Mesendoderm (in vitro differentiated cells): Measurements from ENCODE around the gene SPTBN5.

Experiments
- DNase-seq: peaks from one replicate; pipeline ENCODE4 v3.0.0; 2013
- H2AK5ac ChIP-seq: 2 replicates; pipeline ENCODE4 v1.6.1; 2013; ENCODE audit warnings: low read length, inconsistent platforms
- H2BK120ac ChIP-seq: 2 replicates; pipeline ENCODE4 v1.6.1; 2013; ENCODE audit warnings: low read depth, mild to moderate bottlenecking, low read length, moderate library complexity, mixed read lengths
- H2BK15ac ChIP-seq: replicated peaks from 2 replicates; pipeline ENCODE4 v1.6.1; 2013; ENCODE audit warnings: low read depth, mild to moderate bottlenecking, moderate library complexity
- H2BK5ac ChIP-seq: 2 replicates; pipeline ENCODE4 v1.6.1; 2013; ENCODE audit warnings: low read length, inconsistent platforms
- H3K18ac ChIP-seq: 2 replicates; pipeline ENCODE4 v1.6.1; 2013; ENCODE audit warnings: mild to moderate bottlenecking, low read length, mixed read lengths
- H3K23ac ChIP-seq: one replicate; pipeline ENCODE4 v1.6.1; 2013; ENCODE audit warnings: low read length
- H3K27ac ChIP-seq: 2 replicates; pipeline ENCODE4 v1.5.1; 2013; ENCODE audit warnings: low read depth, mild to moderate bottlenecking, inconsistent platforms, low read length, moderate library complexity
- H3K27me3 ChIP-seq: 2 replicates; pipeline ENCODE4 v1.6.1; 2013; ENCODE audit warnings: low read length, control low read depth, mild to moderate bottlenecking, inconsistent platforms; ENCODE audit not compliant: insufficient read depth, poor library complexity
- H3K36me3 ChIP-seq: 2 replicates; pipeline ENCODE4 v1.6.1; 2013; ENCODE audit warnings: low read length, inconsistent platforms; ENCODE audit not compliant: control insufficient read depth, insufficient read depth
- H3K4ac ChIP-seq: one replicate; pipeline ENCODE4 v1.6.1; 2013; ENCODE audit warnings: low read depth, mild to moderate bottlenecking, low read length, moderate library complexity
- H3K4me1 ChIP-seq: 2 replicates; pipeline ENCODE4 v1.6.1; 2013; ENCODE audit warnings: low read depth, low read length, inconsistent platforms; ENCODE audit not compliant: control insufficient read depth
- H3K4me2 ChIP-seq: 2 replicates; pipeline ENCODE4 v1.6.1; 2013; ENCODE audit warnings: low read length
- H3K4me3 ChIP-seq: 2 replicates; pipeline ENCODE4 v1.5.1; 2013; ENCODE audit warnings: mild to moderate bottlenecking, low read length
- H3K56ac ChIP-seq: one replicate; pipeline ENCODE4 v1.6.1; 2013; ENCODE audit warnings: low read length
- H3K79me1 ChIP-seq: 2 replicates; pipeline ENCODE4 v1.6.1; 2013; ENCODE audit warnings: low read length, inconsistent platforms
- H3K79me2 ChIP-seq: 2 replicates; pipeline ENCODE4 v1.6.1; 2013; ENCODE audit warnings: mild to moderate bottlenecking, low read length; ENCODE audit not compliant: control insufficient read depth, insufficient read depth
- H3K9ac ChIP-seq: 2 replicates; pipeline ENCODE4 v1.6.1; 2013; ENCODE audit warnings: low read length, inconsistent platforms
- H4K5ac ChIP-seq: one replicate; pipeline ENCODE4 v1.6.1; 2013; ENCODE audit warnings: low read length
- H4K8ac ChIP-seq: one replicate; pipeline ENCODE4 v1.6.1; 2013; ENCODE audit warnings: low read depth, mild to moderate bottlenecking, control low read depth, low read length, moderate library complexity
- WGBS: extraction: QIAGEN DNeasy Blood & Tissue Kit; methylation state at CpG from one replicate; pipeline ENCODE4 v1.1.7; 2013; ENCODE audit warnings: low lambda C conversion rate, missing lambda C conversion rate; ENCODE audit not compliant: insufficient coverage; ENCODE audit errors: extremely low coverage; 5-methylcytosine and 5-hydroxymethylcytosine counted together

SPTBN5 gene

DNA sequence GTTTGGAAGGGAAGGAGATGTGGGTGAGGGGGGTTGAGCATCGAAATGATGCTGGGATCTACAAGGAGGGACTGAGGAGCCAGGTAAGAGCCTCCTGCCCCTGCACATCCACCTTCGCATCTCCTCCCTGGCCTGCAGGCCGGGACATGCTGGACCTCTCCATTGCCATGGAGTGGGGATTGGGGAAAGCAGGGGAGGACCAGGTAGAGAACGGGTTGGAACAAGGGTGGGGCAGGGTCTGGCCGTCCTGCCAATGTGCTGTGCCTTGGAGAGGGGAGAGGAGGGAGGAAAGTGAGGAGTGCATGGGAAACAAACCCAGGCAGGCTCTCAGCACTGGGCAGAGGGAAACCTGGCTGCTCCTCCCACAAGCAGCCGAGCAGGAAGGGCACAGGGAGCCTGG, 44.6 kb downstream of the SPTBN5 start:
- H2AK5ac ChIP-seq: no peak overlapping the region
- H2BK5ac ChIP-seq: no peak overlapping the region
- no peaks in the 10 kb centered on the region for H3K36me3 ChIP-seq
- no peak overlapping the region for H3K4ac ChIP-seq
- no peaks in the 10 kb centered on the region for H3K27me3 ChIP-seq
- H3K56ac ChIP-seq: no peak overlapping the region
- whole genome bisulfite sequencing: no CpG with 5 or more reads among the region's 6 CpGs
- no peak overlapping the region for H3K4me3 ChIP-seq
- H3K27ac ChIP-seq: no peak overlapping the region
- H4K8ac ChIP-seq: no peak overlapping the region
- H3K9ac ChIP-seq: no peak overlapping the region
- no peaks in the 10 kb centered on the region for H3K4me1 ChIP-seq
- H2BK15ac ChIP-seq: no peak overlapping the region
- no peak overlapping the region for H2BK120ac ChIP-seq
- no peak for DNase-seq
- no peak overlapping the region for H3K23ac ChIP-seq
- H3K79me2 ChIP-seq: no peaks in the 10 kb centered on the region
- no peak overlapping the region for H4K5ac ChIP-seq
- no peak overlapping the region for H3K4me2 ChIP-seq
- no peaks in the 10 kb centered on the region for H3K79me1 ChIP-seq
- H3K18ac ChIP-seq: no peak overlapping the region

DNA sequence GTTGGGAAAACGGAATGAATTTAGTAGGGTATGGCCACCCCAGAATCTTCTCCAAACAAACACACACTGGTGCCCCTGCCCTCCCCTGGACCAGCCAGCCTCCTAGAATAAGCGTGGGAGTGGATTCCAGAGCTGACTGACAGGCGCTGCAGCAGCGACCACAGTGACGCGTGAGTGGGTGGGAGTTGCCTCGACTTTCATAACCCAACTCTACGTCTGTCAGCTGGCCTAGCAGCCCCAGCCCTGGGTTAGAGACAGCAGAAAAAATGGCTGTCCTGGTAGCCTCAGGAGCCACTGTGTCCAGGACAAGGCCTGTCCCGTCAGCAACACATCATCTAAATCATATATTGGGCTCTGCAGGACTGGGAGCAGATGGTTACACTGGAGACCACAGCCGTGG, 45.2 kb downstream of the SPTBN5 start:
- Histone ChIP-seq H3K79me2 (no peaks in the 10 kb centered on the region), H2BK120ac (no peak overlapping the region), H3K4me2 (no peak overlapping the region), H3K4me1 (no peaks in the 10 kb centered on the region), H4K5ac (no peak overlapping the region), H3K4me3 (no peak overlapping the region), H3K9ac (no peak overlapping the region), H3K27me3 (no peaks in the 10 kb centered on the region), H2BK15ac (no peak overlapping the region), H3K27ac (no peak overlapping the region), H2AK5ac (no peak overlapping the region), H3K4ac (no peak overlapping the region), H2BK5ac (no peak overlapping the region), H3K36me3 (no peaks in the 10 kb centered on the region), H3K79me1 (no peaks in the 10 kb centered on the region), H3K56ac (no peak overlapping the region), H4K8ac (no peak overlapping the region), H3K18ac (no peak overlapping the region), H3K23ac (no peak overlapping the region)
- no CpG with 5 or more reads among the region's 10 CpGs for WGBS
- no peak for DNase-seq

DNA sequence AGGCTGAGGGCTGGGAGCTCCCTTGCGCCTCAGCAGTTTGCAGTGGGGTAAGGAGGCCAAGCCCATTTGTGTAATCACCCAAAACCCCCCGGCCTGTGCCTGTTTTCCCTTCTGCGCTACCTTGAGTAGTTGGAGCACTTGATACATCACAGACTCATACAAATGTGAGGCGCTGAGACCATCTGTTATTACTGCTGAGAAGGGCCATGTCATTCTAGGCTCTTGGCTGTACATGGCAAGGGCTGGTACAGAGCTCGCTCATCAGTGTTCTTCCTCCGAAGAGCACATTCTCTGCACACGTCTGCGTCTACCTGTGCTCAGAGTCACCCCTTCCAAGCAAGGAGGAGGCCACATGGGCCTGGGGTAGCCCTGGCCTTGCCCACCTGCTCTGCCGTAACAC, 45.9 kb downstream of the SPTBN5 start:
- Histone ChIP-seq H2BK15ac (no peak overlapping the region), H3K79me2 (no peaks in the 10 kb centered on the region), H3K56ac (no peak overlapping the region), H3K27me3 (no peaks in the 10 kb centered on the region), H3K23ac (no peak overlapping the region), H3K4me3 (no peak overlapping the region), H3K27ac (no peak overlapping the region), H3K18ac (no peak overlapping the region), H2AK5ac (no peak overlapping the region), H4K8ac (no peak overlapping the region), H3K9ac (no peak overlapping the region), H3K4ac (no peak overlapping the region), H2BK120ac (no peak overlapping the region), H3K36me3 (no peaks in the 10 kb centered on the region), H3K79me1 (no peaks in the 10 kb centered on the region), H3K4me2 (no peak overlapping the region), H3K4me1 (no peaks in the 10 kb centered on the region), H4K5ac (no peak overlapping the region), H2BK5ac (no peak overlapping the region)
- no CpG with 5 or more reads among the region's 9 CpGs for WGBS
- DNase-seq: no peak

DNA sequence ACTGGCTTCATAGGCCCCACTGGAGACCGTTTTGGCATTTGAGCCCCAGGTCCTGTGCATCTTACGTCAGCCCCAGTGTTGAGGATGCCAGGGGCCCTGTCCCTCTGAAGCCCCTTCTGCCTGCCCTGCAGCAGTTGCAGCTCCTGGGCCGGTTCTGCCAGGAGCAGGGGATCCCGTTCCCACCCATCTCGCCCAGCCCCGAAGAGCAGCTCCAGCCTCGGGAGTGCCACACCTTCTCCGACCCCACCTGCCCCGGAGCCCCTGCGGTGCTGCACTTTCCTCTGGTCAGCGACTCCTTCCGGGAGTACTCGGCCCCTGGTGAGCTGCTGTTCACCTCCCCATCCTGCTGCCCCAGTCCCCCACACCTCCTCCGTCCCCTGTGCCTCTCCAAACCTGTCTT, 46.6 kb downstream of the SPTBN5 start:
- no peak for DNase-seq
- no peak overlapping the region for H2BK15ac ChIP-seq
- no peaks in the 10 kb centered on the region for H3K79me1 ChIP-seq
- H3K4ac ChIP-seq: no peak overlapping the region
- no peak overlapping the region for H2BK120ac ChIP-seq
- H3K4me2 ChIP-seq: no peak overlapping the region
- H3K56ac ChIP-seq: no peak overlapping the region
- H3K79me2 ChIP-seq: no peaks in the 10 kb centered on the region
- WGBS: no CpG with 5 or more reads among the region's 14 CpGs
- H3K4me3 ChIP-seq: no peak overlapping the region
- no peaks in the 10 kb centered on the region for H3K4me1 ChIP-seq
- H3K9ac ChIP-seq: no peak overlapping the region
- no peaks in the 10 kb centered on the region for H3K36me3 ChIP-seq
- no peak overlapping the region for H4K8ac ChIP-seq
- H3K27ac ChIP-seq: no peak overlapping the region
- no peaks in the 10 kb centered on the region for H3K27me3 ChIP-seq
- no peak overlapping the region for H2BK5ac ChIP-seq
- no peak overlapping the region for H3K18ac ChIP-seq
- H3K23ac ChIP-seq: no peak overlapping the region
- no peak overlapping the region for H4K5ac ChIP-seq
- no peak overlapping the region for H2AK5ac ChIP-seq

DNA sequence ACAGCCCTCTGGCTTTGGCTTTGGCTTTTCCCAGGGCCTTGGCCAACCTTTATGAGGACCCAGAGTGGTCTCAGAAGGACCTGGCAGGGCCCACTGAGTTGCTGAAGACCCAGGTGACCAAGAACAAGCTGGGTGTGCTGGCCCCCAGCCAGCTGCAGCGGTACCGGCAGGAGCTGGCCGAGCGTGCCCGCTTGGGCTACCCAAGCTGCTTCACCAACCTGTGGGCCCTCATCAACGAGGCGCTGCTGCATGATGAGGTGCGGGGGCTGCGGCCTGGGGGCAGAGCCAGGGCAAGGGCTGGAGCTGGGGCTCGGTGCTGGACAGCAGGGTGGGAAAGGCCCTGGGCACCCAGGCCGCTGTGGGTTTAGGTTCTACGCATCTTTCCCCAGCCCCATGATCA, 49.0 kb downstream of the SPTBN5 start:
- H4K8ac ChIP-seq: no peak overlapping the region
- H2BK15ac ChIP-seq: no peak overlapping the region
- H3K56ac ChIP-seq: no peak overlapping the region
- no peak overlapping the region for H3K27ac ChIP-seq
- no peaks in the 10 kb centered on the region for H3K27me3 ChIP-seq
- H3K4me2 ChIP-seq: no peak overlapping the region
- no peak overlapping the region for H2BK120ac ChIP-seq
- no peak overlapping the region for H2BK5ac ChIP-seq
- H3K4ac ChIP-seq: no peak overlapping the region
- no CpG with 5 or more reads among the region's 12 CpGs for WGBS
- H3K18ac ChIP-seq: no peak overlapping the region
- H3K9ac ChIP-seq: no peak overlapping the region
- no peaks in the 10 kb centered on the region for H3K79me2 ChIP-seq
- no peak overlapping the region for H4K5ac ChIP-seq
- H3K36me3 ChIP-seq: no peaks in the 10 kb centered on the region
- H2AK5ac ChIP-seq: no peak overlapping the region
- no peaks in the 10 kb centered on the region for H3K79me1 ChIP-seq
- no peaks in the 10 kb centered on the region for H3K4me1 ChIP-seq
- DNase-seq: no peak
- no peak overlapping the region for H3K4me3 ChIP-seq
- H3K23ac ChIP-seq: no peak overlapping the region

DNA sequence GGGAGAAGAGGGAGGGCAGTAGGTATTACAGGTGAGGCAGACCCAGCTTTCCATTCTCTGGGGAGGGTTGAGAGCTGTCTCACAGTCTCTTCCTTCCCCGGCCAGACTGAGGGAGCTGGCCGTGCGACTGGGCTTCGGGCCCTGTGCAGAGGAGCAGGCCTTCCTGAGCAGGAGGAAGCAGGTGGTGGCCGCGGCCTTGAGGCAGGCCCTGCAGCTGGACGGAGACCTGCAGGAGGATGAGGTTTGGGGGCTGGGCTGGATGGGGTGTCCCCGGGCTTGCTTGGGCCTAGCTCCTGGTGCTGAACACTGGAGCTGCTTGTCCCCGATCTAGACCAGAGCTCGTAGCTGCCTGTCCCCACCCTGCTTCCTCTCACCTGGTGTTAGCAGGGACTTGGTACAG, 50.3 kb downstream of the SPTBN5 start:
- Histone ChIP-seq H3K56ac (no peak overlapping the region), H4K8ac (no peak overlapping the region), H3K36me3 (no peaks in the 10 kb centered on the region), H3K27me3 (no peaks in the 10 kb centered on the region), H2BK15ac (no peak overlapping the region), H2BK5ac (no peak overlapping the region), H3K9ac (no peak overlapping the region), H3K27ac (no peak overlapping the region), H3K79me2 (no peaks in the 10 kb centered on the region), H2AK5ac (no peak overlapping the region), H2BK120ac (no peak overlapping the region), H3K79me1 (no peaks in the 10 kb centered on the region), H3K4me2 (no peak overlapping the region), H3K4ac (no peak overlapping the region), H3K18ac (no peak overlapping the region), H3K4me3 (no peak overlapping the region), H4K5ac (no peak overlapping the region), H3K4me1 (no peaks in the 10 kb centered on the region), H3K23ac (no peak overlapping the region)
- no CpG with 5 or more reads among the region's 10 CpGs for WGBS
- DNase-seq: no peak
